ENCODE results near the gene CAMK2A.

The CAMK2A gene

GRCh38 chr5:150255659-150256409 lies 33.7 kb downstream of the CAMK2A start:
- no peak overlapping the region for H3K4me2 ChIP-seq
- H3K4me1 ChIP-seq (ENCODE audit: low read depth, poor library complexity, severe bottlenecking), result no peaks in the 10 kb centered on the region
- H4K20me1 ChIP-seq (ENCODE audit: insufficient read depth), result no peaks in the 10 kb centered on the region
- no peak overlapping the region for H3K4me3 ChIP-seq (IDR thresholded peaks at IDR 0.05; ENCODE audit: insufficient read depth, low read depth, low read length)
- H3K9ac ChIP-seq, result no peak overlapping the region
- H3K79me2 ChIP-seq (ENCODE audit: insufficient read depth, low read depth), result no peaks in the 10 kb centered on the region
- H2AFZ ChIP-seq (ENCODE audit: low read depth), result no peak overlapping the region
- H3K36me3 ChIP-seq (ENCODE audit: insufficient read depth), result no peaks in the 10 kb centered on the region
- no peaks in the 10 kb centered on the region for H3K27me3 ChIP-seq (ENCODE audit: insufficient read depth, low read depth)
- H3K27ac ChIP-seq, result no peak overlapping the region
- no peak for TF ChIP-seq CTCF (conservative IDR thresholded peaks at IDR 0.05; ENCODE audit: low read depth, low read length)

GRCh38 chr5:150254774-150255173 lies 34.8 kb downstream of the CAMK2A start:
- H3K9ac ChIP-seq, result no peak overlapping the region
- H3K36me3 ChIP-seq (ENCODE audit: insufficient read depth), result no peaks in the 10 kb centered on the region
- no peaks in the 10 kb centered on the region for H3K79me2 ChIP-seq (ENCODE audit: insufficient read depth, low read depth)
- no peaks in the 10 kb centered on the region for H3K4me1 ChIP-seq (ENCODE audit: low read depth, poor library complexity, severe bottlenecking)
- H3K4me2 ChIP-seq, result no peak overlapping the region
- no peak overlapping the region for H3K4me3 ChIP-seq (IDR thresholded peaks at IDR 0.05; ENCODE audit: insufficient read depth, low read depth, low read length)
- H4K20me1 ChIP-seq (ENCODE audit: insufficient read depth), result no peaks in the 10 kb centered on the region
- H2AFZ ChIP-seq (ENCODE audit: low read depth), result no peak overlapping the region
- no peak for TF ChIP-seq CTCF (conservative IDR thresholded peaks at IDR 0.05; ENCODE audit: low read depth, low read length)
- no peaks in the 10 kb centered on the region for H3K27me3 ChIP-seq (ENCODE audit: insufficient read depth, low read depth)
- no peak overlapping the region for H3K27ac ChIP-seq

- H3K27me3 ChIP-seq (ENCODE audit: insufficient read depth, low read depth), result no peaks in the 10 kb centered on the region
- no peaks in the 10 kb centered on the region for H3K79me2 ChIP-seq (ENCODE audit: insufficient read depth, low read depth)
- no peaks in the 10 kb centered on the region for H4K20me1 ChIP-seq (ENCODE audit: insufficient read depth)
- no peak overlapping the region for H3K4me2 ChIP-seq
- H3K9ac ChIP-seq, result no peak overlapping the region
- no peak overlapping the region for H3K4me3 ChIP-seq (IDR thresholded peaks at IDR 0.05; ENCODE audit: insufficient read depth, low read depth, low read length)
- no peaks in the 10 kb centered on the region for H3K4me1 ChIP-seq (ENCODE audit: low read depth, poor library complexity, severe bottlenecking)
- no peaks in the 10 kb centered on the region for H3K36me3 ChIP-seq (ENCODE audit: insufficient read depth)
- no peak overlapping the region for H3K27ac ChIP-seq
- no peak for TF ChIP-seq CTCF (conservative IDR thresholded peaks at IDR 0.05; ENCODE audit: low read depth, low read length)
- no peak overlapping the region for H2AFZ ChIP-seq (ENCODE audit: low read depth)
Observed at GRCh38 chr5:150254363-150254762, 35.2 kb downstream of the CAMK2A start.

GRCh38 chr5:150253416-150254208 lies 36.0 kb downstream of the CAMK2A start:
- H3K27me3 ChIP-seq (ENCODE audit: insufficient read depth, low read depth), result no peaks in the 10 kb centered on the region
- TF ChIP-seq CTCF (conservative IDR thresholded peaks at IDR 0.05; ENCODE audit: low read depth, low read length), result no peak
- no peaks in the 10 kb centered on the region for H4K20me1 ChIP-seq (ENCODE audit: insufficient read depth)
- no peaks in the 10 kb centered on the region for H3K36me3 ChIP-seq (ENCODE audit: insufficient read depth)
- H2AFZ ChIP-seq (ENCODE audit: low read depth), result no peak overlapping the region
- no peaks in the 10 kb centered on the region for H3K4me1 ChIP-seq (ENCODE audit: low read depth, poor library complexity, severe bottlenecking)
- no peak overlapping the region for H3K27ac ChIP-seq
- H3K9ac ChIP-seq, result no peak overlapping the region
- H3K79me2 ChIP-seq (ENCODE audit: insufficient read depth, low read depth), result no peaks in the 10 kb centered on the region
- H3K4me2 ChIP-seq, result no peak overlapping the region
- no peak overlapping the region for H3K4me3 ChIP-seq (IDR thresholded peaks at IDR 0.05; ENCODE audit: insufficient read depth, low read depth, low read length)
